DOHH2 (cell line): ENCODE measurements around the gene BATF.

ENCODE experiments used
- H3F3A ChIP-seq: fragments of 200-600 bp; sonication (generic), shearing (Covaris generic); 2 replicates; pipeline ENCODE4 v1.6.0; 2016; ENCODE audit warnings: antibody characterized with exemption, mild to moderate bottlenecking; ENCODE audit not compliant: control insufficient read depth, insufficient read depth
- H3K27ac ChIP-seq: fragments of 200-600 bp; sonication (generic); 2 replicates; pipeline ENCODE4 v1.5.1; 2014; ENCODE audit warnings: low read depth, mild to moderate bottlenecking, low read length, moderate library complexity
- H3K27me3 ChIP-seq: fragments of 200-600 bp; sonication (generic); 2 replicates; pipeline ENCODE4 v1.6.1; 2014; ENCODE audit warnings: mild to moderate bottlenecking, low read length, mixed read lengths; ENCODE audit not compliant: control insufficient read depth
- H3K36me3 ChIP-seq: fragments of 200-600 bp; sonication (generic); 2 replicates; pipeline ENCODE4 v1.6.1; 2014; ENCODE audit warnings: mild to moderate bottlenecking, low read length, moderate library complexity, mixed read lengths; ENCODE audit not compliant: control insufficient read depth
- H3K4me1 ChIP-seq: fragments of 200-600 bp; sonication (generic); 2 replicates; pipeline ENCODE4 v1.6.1; 2014; ENCODE audit warnings: mild to moderate bottlenecking, low read length, mixed read lengths; ENCODE audit not compliant: control insufficient read depth
- H3K4me2 ChIP-seq: fragments of 200-600 bp; sonication (generic); 2 replicates; pipeline ENCODE4 v1.6.0; 2014; ENCODE audit warnings: mild to moderate bottlenecking, low read length, moderate library complexity
- H3K4me3 ChIP-seq: fragments of 200-600 bp; sonication (generic); 2 replicates; pipeline ENCODE4 v1.5.1; 2014; ENCODE audit warnings: mild to moderate bottlenecking, low read length, mixed read lengths
- H3K79me2 ChIP-seq: fragments of 200-600 bp; sonication (generic); 2 replicates; pipeline ENCODE4 v1.6.1; 2014; ENCODE audit warnings: mild to moderate bottlenecking, low read length, mixed read lengths; ENCODE audit not compliant: control insufficient read depth
- H3K9me2 ChIP-seq: fragments of 200-600 bp; sonication (generic); replicated peaks from 2 replicates; pipeline ENCODE4 v1.6.1; 2014; ENCODE audit warnings: mild to moderate bottlenecking, low read length, mixed read lengths; ENCODE audit not compliant: control insufficient read depth
- H3K9me3 ChIP-seq: fragments of 200-600 bp; sonication (generic); 2 replicates; pipeline ENCODE4 v1.6.1; 2014; ENCODE audit warnings: antibody characterized with exemption, low read length, mixed read lengths; ENCODE audit not compliant: control insufficient read depth, insufficient read depth
- H4K20me1 ChIP-seq: fragments of 200-600 bp; sonication (generic); 2 replicates; pipeline ENCODE4 v1.6.0; 2014; ENCODE audit warnings: low read depth, mild to moderate bottlenecking, antibody characterized with exemption, low read length, moderate library complexity; ENCODE audit not compliant: control insufficient read depth, insufficient read depth
- CTCF ChIP-seq: fragments of 200-600 bp; sonication (generic); IDR thresholded peaks from one replicate; pipeline ENCODE4 v1.5.1; 2014; ENCODE audit warnings: antibody characterized with exemption, mild to moderate bottlenecking, low read depth, low read length; ENCODE audit not compliant: poor library complexity, severe bottlenecking
- EZH2phosphoT487 ChIP-seq: fragments of 200-600 bp; sonication (generic); IDR thresholded peaks from 2 replicates; pipeline ENCODE4 v1.6.1; 2017; ENCODE audit warnings: borderline replicate concordance, mild to moderate bottlenecking, antibody characterized with exemption, low read length, moderate library complexity, mixed read lengths

The BATF gene

GRCh38 chr14:75522983-75523318, 682 bp downstream of the BATF start:
- no peaks in the 10 kb centered on the region for H3K79me2 ChIP-seq
- no peaks in the 10 kb centered on the region for H3F3A ChIP-seq
- H4K20me1 ChIP-seq = no peaks in the 10 kb centered on the region; the same call in 1 of the 2 replicates
- no peaks in the 10 kb centered on the region for H3K9me2 ChIP-seq
- peaks cover 14% of the 10 kb centered on the region for H3K4me1 ChIP-seq
- no peak for TF ChIP-seq EZH2phosphoT487
- no peak for TF ChIP-seq CTCF
- H3K4me3 ChIP-seq = peak overlapping the region; percentile 61
- H3K9me3 ChIP-seq = no peaks in the 10 kb centered on the region
- peak overlapping the region; percentile 68 for H3K4me2 ChIP-seq
- no peaks in the 10 kb centered on the region for H3K36me3 ChIP-seq
- H3K27ac ChIP-seq = no peak overlapping the region
- peaks cover 80% of the 10 kb centered on the region for H3K27me3 ChIP-seq

- H3K4me3 ChIP-seq = no peak overlapping the region
- H4K20me1 ChIP-seq = no peaks in the 10 kb centered on the region; the same call in 1 of the 2 replicates
- H3K9me3 ChIP-seq = no peaks in the 10 kb centered on the region
- peaks cover 83% of the 10 kb centered on the region for H3K27me3 ChIP-seq
- TF ChIP-seq CTCF (no peak), EZH2phosphoT487 (no peak)
- H3K79me2 ChIP-seq = no peaks in the 10 kb centered on the region
- no peaks in the 10 kb centered on the region for H3K36me3 ChIP-seq
- no peaks in the 10 kb centered on the region for H3K9me2 ChIP-seq
- H3K4me1 ChIP-seq = peaks cover 14% of the 10 kb centered on the region
- H3K4me2 ChIP-seq = no peak overlapping the region
- H3F3A ChIP-seq = no peaks in the 10 kb centered on the region
- H3K27ac ChIP-seq = no peak overlapping the region
Measured at GRCh38 chr14:75523771-75524171, 1.5 kb downstream of the BATF start.

- Histone ChIP-seq H3K4me1 (peaks cover 14% of the 10 kb centered on the region), H3K79me2 (no peaks in the 10 kb centered on the region), H3K27me3 (peaks cover 73% of the 10 kb centered on the region), H3K27ac (no peak overlapping the region), H3K9me2 (no peaks in the 10 kb centered on the region), H4K20me1 (no peaks in the 10 kb centered on the region; the same call in 1 of the 2 replicates), H3K36me3 (no peaks in the 10 kb centered on the region), H3K9me3 (no peaks in the 10 kb centered on the region), H3F3A (no peaks in the 10 kb centered on the region), H3K4me3 (no peak overlapping the region), H3K4me2 (no peak overlapping the region)
- TF ChIP-seq CTCF (no peak), EZH2phosphoT487 (no peak)
Measured at GRCh38 chr14:75525969-75526368, 3.7 kb downstream of the BATF start.
